Tibial nerve (tissue), 4 donors: Measurements from ENCODE around the gene KRT34. TPM values are rescaled to one million over a fixed set of nuclear protein-coding genes. Genes with fewer than 3 reads are reported as not detected.

ENCODE experiments used
- DNase-seq, 2 donors: peaks; one replicate each; pipeline ENCODE4 v3.0.0-alpha.2; 2019; ENCODE audit warnings: low spot score in 2 of 2
- H3K27ac ChIP-seq, 4 donors: fragments of 200-600 bp; sonication (generic) in 3 of 4; one replicate each; pipeline ENCODE4 v1.5.1; 2017 to 2019; ENCODE audit warnings: mild to moderate bottlenecking in 1 of 4
- H3K27me3 ChIP-seq, 2 donors: fragments of 200-600 bp; sonication (generic) in 1 of 2; one replicate each; pipeline versions ENCODE4 v1.5.1 to v1.6.0; 2017 to 2019
- H3K36me3 ChIP-seq, 3 donors: fragments of 200-600 bp; sonication (generic); one replicate each; pipeline ENCODE4 v1.5.1; 2018 to 2019
- H3K4me1 ChIP-seq, 4 donors: fragments of 200-600 bp; sonication (generic) in 3 of 4; one replicate each; pipeline ENCODE4 v1.5.1; 2017 to 2019
- H3K4me3 ChIP-seq, 4 donors: fragments of 200-600 bp; sonication (generic) in 3 of 4; one replicate each; pipeline ENCODE4 v1.5.1; 2017 to 2019; ENCODE audit warnings: mild to moderate bottlenecking in 1 of 4, moderate library complexity in 1 of 4
- H3K9me3 ChIP-seq, 4 donors: fragments of 200-600 bp; sonication (generic) in 3 of 4; one replicate each; pipeline ENCODE4 v1.5.1; 2017 to 2019
- EP300 ChIP-seq, 2 donors: sonication (generic); formaldehyde crosslinking; IDR thresholded peaks; one replicate each; pipeline ENCODE4 v1.6.1; 2017; ENCODE audit warnings: antibody characterized with exemption in 2 of 2, mild to moderate bottlenecking in 1 of 2
- POLR2A ChIP-seq, 2 donors: fragments of 450-650 bp; IDR thresholded peaks; one replicate each; pipeline ENCODE4 v1.6.1; 2017; ENCODE audit warnings: antibody characterized with exemption in 2 of 2, mild to moderate bottlenecking in 2 of 2, moderate library complexity in 2 of 2
- WGBS, 2 donors: methylation state at CpG; one replicate each; pipeline ENCODE4 v1.1.5; 2018; 5-methylcytosine and 5-hydroxymethylcytosine counted together
- total RNA-seq, 4 donors: library from RNA; depleted of rRNA; stranded (reverse); fragments of >200 nt; gene quantifications; one replicate each; pipeline ENCODE4 v1.1.0, GENCODE V29; 2016
- TF ChIP-seq, protein P1 (sequence below), 5 experiments: fragments of 200-600 bp in 3 of 5; fragments of 450-650 bp in 2 of 5; sonication (generic) in 3 of 5; IDR thresholded peaks; one replicate each; pipeline ENCODE4 v1.5.1; 2016 to 2019; ENCODE audit warnings: antibody characterized with exemption in 5 of 5, mild to moderate bottlenecking in 3 of 5, moderate library complexity in 2 of 5

Gene KRT34
- total RNA-seq, 4 donors from 2014 or later = not detected

DNA sequence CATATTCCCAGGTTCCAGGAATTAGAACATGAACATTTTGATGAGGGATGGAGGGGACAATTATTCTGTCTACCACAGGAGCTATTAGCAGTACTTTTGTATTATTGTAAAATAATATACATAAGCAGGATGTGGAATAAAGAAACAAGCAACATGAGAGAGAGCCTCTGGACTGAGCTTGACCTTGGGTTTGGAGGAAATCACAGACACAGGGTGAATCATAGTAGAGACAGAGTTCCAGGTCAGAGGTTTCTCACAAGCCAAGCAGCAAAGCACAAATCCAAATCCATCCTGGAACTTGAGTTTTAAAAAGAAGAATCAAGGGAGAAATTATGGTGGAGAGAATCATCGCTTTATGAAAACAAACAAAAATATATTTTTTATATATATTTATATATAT lies 10.2 kb upstream of the KRT34 start:
- DNase-seq = no peak
- no peak for TF ChIP-seq POLR2A (IDR thresholded peaks at IDR 0.05)
- H3K27me3 ChIP-seq = no peaks in the 10 kb centered on the region
- peaks cover 0 to 5% (median 0%) of the 10 kb centered on the region in 4 donors for H3K4me1 ChIP-seq
- no peak overlapping the region for H3K4me3 ChIP-seq
- 85 to 88% methylated on average over 1 of the region's 1 CpG for WGBS, 2 donors
- no peaks in the 10 kb centered on the region for H3K36me3 ChIP-seq
- H3K27ac ChIP-seq = no peak overlapping the region
- peaks cover 0 to 4% (median 0%) of the 10 kb centered on the region in 4 donors for H3K9me3 ChIP-seq

DNA sequence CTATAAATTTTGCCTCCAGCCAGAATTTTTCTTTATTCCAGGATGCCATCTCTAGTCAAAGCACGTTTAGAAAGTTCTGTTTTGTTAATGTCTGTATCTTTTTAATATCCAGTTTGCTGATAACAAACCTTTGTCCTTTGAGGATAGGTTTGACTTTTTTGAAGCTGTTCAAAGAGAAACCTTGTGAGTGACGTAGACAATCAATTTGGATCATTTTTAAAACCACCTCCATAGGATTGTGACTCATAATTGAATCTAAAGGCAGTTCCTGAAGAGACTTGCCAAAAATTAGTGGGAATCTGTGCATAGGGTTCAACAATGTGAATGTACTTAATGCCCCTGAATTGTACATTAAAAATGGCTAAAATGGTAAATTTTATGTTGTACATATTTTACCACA lies 9.4 kb upstream of the KRT34 start:
- peaks cover 0 to 5% (median 0%) of the 10 kb centered on the region in 4 donors for H3K4me1 ChIP-seq
- WGBS, 2 donors = 64 to 71% methylated on average over 2 of the region's 2 CpGs
- TF ChIP-seq POLR2A (IDR thresholded peaks at IDR 0.05) = no peak
- no peak for TF ChIP-seq EP300 (IDR thresholded peaks at IDR 0.05)
- TF ChIP-seq, protein P1, sequence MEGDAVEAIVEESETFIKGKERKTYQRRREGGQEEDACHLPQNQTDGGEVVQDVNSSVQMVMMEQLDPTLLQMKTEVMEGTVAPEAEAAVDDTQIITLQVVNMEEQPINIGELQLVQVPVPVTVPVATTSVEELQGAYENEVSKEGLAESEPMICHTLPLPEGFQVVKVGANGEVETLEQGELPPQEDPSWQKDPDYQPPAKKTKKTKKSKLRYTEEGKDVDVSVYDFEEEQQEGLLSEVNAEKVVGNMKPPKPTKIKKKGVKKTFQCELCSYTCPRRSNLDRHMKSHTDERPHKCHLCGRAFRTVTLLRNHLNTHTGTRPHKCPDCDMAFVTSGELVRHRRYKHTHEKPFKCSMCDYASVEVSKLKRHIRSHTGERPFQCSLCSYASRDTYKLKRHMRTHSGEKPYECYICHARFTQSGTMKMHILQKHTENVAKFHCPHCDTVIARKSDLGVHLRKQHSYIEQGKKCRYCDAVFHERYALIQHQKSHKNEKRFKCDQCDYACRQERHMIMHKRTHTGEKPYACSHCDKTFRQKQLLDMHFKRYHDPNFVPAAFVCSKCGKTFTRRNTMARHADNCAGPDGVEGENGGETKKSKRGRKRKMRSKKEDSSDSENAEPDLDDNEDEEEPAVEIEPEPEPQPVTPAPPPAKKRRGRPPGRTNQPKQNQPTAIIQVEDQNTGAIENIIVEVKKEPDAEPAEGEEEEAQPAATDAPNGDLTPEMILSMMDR (IDR thresholded peaks at IDR 0.05) = no peak
- no peak for DNase-seq
- no peak overlapping the region for H3K27ac ChIP-seq
- no peaks in the 10 kb centered on the region for H3K36me3 ChIP-seq
- no peak overlapping the region for H3K4me3 ChIP-seq
- peaks cover 0 to 12% (median 0%) of the 10 kb centered on the region in 4 donors for H3K9me3 ChIP-seq
- no peaks in the 10 kb centered on the region for H3K27me3 ChIP-seq

DNA sequence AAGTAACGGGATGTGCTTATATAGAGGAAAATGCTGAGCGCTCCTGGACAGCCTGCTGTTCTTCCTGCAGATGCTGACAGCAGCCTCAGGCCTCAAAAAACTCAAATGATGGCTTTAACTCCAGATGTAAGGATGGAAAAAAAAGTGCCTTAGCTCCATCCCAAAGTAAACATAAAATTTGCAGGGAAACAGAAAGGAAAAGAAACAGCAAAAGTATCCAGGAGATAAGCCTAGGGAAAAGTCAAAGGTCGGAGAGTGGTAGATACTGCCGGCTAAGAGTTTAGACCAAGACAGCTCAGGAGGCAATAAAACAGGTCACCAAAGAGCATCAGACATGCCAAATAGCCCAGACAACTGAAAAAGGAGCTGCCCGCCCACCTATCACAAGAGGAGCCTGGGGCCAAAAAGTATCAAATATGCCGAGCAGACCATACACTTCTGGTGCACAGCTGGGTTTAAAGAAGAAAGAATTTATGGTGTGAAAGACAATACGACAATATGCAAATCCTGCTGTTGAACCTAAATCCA lies 8.4 kb upstream of the KRT34 start:
- H3K4me1 ChIP-seq = peaks cover 0 to 5% (median 0%) of the 10 kb centered on the region in 4 donors
- no peak for TF ChIP-seq POLR2A (IDR thresholded peaks at IDR 0.05)
- TF ChIP-seq EP300 (IDR thresholded peaks at IDR 0.05) = no peak
- TF ChIP-seq, protein P1 (IDR thresholded peaks at IDR 0.05) = no peak

DNA sequence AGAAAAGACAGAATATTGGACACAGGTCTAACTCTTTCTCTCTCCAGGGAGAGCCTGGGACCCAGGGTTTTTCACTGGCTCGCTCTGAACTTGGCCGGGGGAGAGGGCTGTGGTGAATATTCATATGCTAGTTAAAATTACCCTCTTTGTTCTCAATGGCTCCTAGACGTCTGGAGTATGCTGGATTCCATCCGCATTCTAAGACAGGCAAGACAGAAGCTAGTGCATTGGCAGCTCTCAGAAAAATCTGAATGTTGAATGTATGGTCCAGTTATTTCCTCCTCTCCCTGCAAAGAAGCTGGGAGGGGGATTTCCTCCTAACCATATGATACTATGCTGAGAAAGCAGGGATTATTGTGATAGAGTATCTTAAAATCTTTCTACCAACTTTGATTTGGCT lies 5.6 kb upstream of the KRT34 start:
- H3K36me3 ChIP-seq = no peaks in the 10 kb centered on the region
- H3K9me3 ChIP-seq = peaks cover 0 to 19% (median 2%) of the 10 kb centered on the region in 4 donors
- 41 to 59% methylated on average over 4 of the region's 4 CpGs for WGBS, 2 donors
- H3K4me1 ChIP-seq = no peaks in the 10 kb centered on the region
- H3K27ac ChIP-seq = no peak overlapping the region
- H3K4me3 ChIP-seq = no peak overlapping the region
- TF ChIP-seq, protein P1 (IDR thresholded peaks at IDR 0.05) = no peak
- TF ChIP-seq POLR2A (IDR thresholded peaks at IDR 0.05) (no peak), EP300 (IDR thresholded peaks at IDR 0.05) (no peak)
- DNase-seq = no peak
- no peaks in the 10 kb centered on the region for H3K27me3 ChIP-seq

More for the DNA sequence above, 8.4 kb upstream of the KRT34 start:
- Histone ChIP-seq H3K4me3 (no peak overlapping the region), H3K27me3 (no peaks in the 10 kb centered on the region), H3K27ac (no peak overlapping the region), H3K9me3 (peaks cover 0 to 19% (median 2%) of the 10 kb centered on the region in 4 donors), H3K36me3 (no peaks in the 10 kb centered on the region)
- 61 to 66% methylated on average over 7 of the region's 7 CpGs for WGBS, 2 donors
- DNase-seq = no peak

DNA sequence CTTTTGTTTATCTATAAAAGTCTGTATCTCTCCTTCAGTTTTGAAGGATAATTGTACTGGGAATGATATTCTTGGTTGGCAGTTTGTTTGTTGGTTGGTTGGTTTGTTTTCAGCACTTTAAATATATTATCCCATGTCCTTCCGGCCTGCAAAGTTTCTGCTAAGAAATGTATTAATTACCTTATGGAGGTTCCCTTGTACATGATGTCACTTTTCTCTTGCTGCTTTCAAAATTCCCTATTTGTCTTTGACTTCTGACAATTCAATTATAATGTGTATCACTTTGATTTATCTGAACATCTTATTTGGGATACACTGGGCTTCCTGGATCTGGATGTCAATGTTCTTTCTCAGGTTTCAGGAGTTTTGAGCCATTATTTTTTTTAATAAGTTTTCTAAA lies 4.1 kb upstream of the KRT34 start:
- WGBS, 2 donors = 93 to 95% methylated on average over 1 of the region's 1 CpG
- H3K4me1 ChIP-seq = no peaks in the 10 kb centered on the region
- no peak for DNase-seq
- no peaks in the 10 kb centered on the region for H3K27me3 ChIP-seq
- no peak overlapping the region for H3K4me3 ChIP-seq
- peaks cover 0 to 19% (median 2%) of the 10 kb centered on the region in 4 donors for H3K9me3 ChIP-seq
- no peaks in the 10 kb centered on the region for H3K36me3 ChIP-seq
- TF ChIP-seq, protein P1 (IDR thresholded peaks at IDR 0.05) = no peak
- TF ChIP-seq EP300 (IDR thresholded peaks at IDR 0.05) (no peak), POLR2A (IDR thresholded peaks at IDR 0.05) (no peak)
- no peak overlapping the region for H3K27ac ChIP-seq
